HepG2 (cell line): ENCODE results near the gene CAMSAP1. TPM values are rescaled to one million over a fixed set of nuclear protein-coding genes. Genes with fewer than 3 reads are reported as not detected.

ENCODE experiments used
- ATAC-seq: fragments of 200-7000 bp; cut with Tn5 transposase; 3 replicates; pipeline ENCODE4 v1.9.1; 2020; ENCODE audit warnings: mild to moderate bottlenecking, moderate library complexity
- BruUV-seq: library from RNA; stranded (reverse); fragments of 400-500 nt; replicated peaks from 2 replicates; lab custom pipeline; 2021; lab: Mats Ljungman, UMichigan
- CTCF ChIA-PET: fragments of 300-600 bp; formaldehyde crosslinking; extraction: SDS; loops from one replicate; lab custom pipeline; 2021; ENCODE audit warnings: low total read pairs, inconsistent platforms, low intra/inter-chr PET ratio; lab: Yijun Ruan, JAX
- POLR2A ChIA-PET: fragments of 350-600 bp; sonication (Branson Sonifier 250); formaldehyde crosslinking; loops from one replicate; lab custom pipeline; 2020; ENCODE audit warnings: antibody characterized with exemption, inconsistent platforms; lab: Yijun Ruan, JAX
- DNase-seq: peaks from one replicate; pipeline ENCODE4 v3.0.0-alpha.2; 2015; ENCODE audit warnings: low spot score
- FAIRE-seq: peaks from 3 replicates; lab custom pipeline; 2011; peaks lifted over from hg19 to GRCh38; lab: Jason Lieb, UNC
- H2AFZ ChIP-seq: one replicate; pipeline ENCODE4 v1.6.1; 2011; ENCODE audit warnings: low read length, inconsistent platforms
- H3K27ac ChIP-seq: fragments of 300-600 bp; 3 replicates; pipeline ENCODE4 v1.8.0; 2011; ENCODE audit warnings: mixed run types, mild to moderate bottlenecking, mixed read lengths, low read length, inconsistent platforms; ENCODE audit not compliant: insufficient read depth; ENCODE audit errors: extremely low read length
- H3K27me3 ChIP-seq, 2 experiments: fragments of 200-600 bp in 1 of 2; 2 replicates in 1 of 2; 3 replicates in 1 of 2; pipeline versions ENCODE4 v1.6.0 to v1.8.0; 2011; ENCODE audit warnings: low read length in 2 of 2, mild to moderate bottlenecking in 2 of 2, moderate library complexity in 2 of 2, inconsistent platforms in 1 of 2; ENCODE audit not compliant: insufficient read depth in 2 of 2, control insufficient read depth in 1 of 2
- H3K36me3 ChIP-seq, 2 experiments: fragments of 200-600 bp in 1 of 2; replicated peaks in 1 of 2; 2 replicates in 1 of 2; 3 replicates in 1 of 2; pipeline versions ENCODE4 v1.5.1 to v1.8.0; 2011; ENCODE audit warnings: low read length in 2 of 2, inconsistent platforms in 1 of 2; ENCODE audit not compliant: insufficient read depth in 2 of 2, control insufficient read depth in 1 of 2
- H3K4me1 ChIP-seq: 2 replicates; pipeline ENCODE4 v1.5.1; 2012; ENCODE audit warnings: low read length, inconsistent platforms; ENCODE audit not compliant: insufficient read depth
- H3K4me2 ChIP-seq: 2 replicates; pipeline ENCODE4 v1.6.0; 2011; ENCODE audit warnings: low read depth, low read length, inconsistent platforms
- H3K4me3 ChIP-seq, 3 experiments: fragments of 200-600 bp in 1 of 3; sonication (generic), shearing (Covaris generic) in 1 of 3; replicated peaks in 1 of 3; 2 replicates each; pipeline ENCODE4 v1.5.1; 2011 to 2016; ENCODE audit warnings: low read length in 3 of 3, inconsistent platforms in 2 of 3, low read depth in 2 of 3, mild to moderate bottlenecking in 2 of 3, control low read depth in 1 of 3, mixed read lengths in 1 of 3; ENCODE audit not compliant: insufficient read depth in 1 of 3
- H3K79me2 ChIP-seq: one replicate; pipeline ENCODE4 v1.6.1; 2011; ENCODE audit warnings: low read length, inconsistent platforms; ENCODE audit not compliant: insufficient read depth
- H3K9ac ChIP-seq: 2 replicates; pipeline ENCODE4 v1.6.0; 2011; ENCODE audit warnings: mild to moderate bottlenecking, low read depth, low read length, inconsistent platforms; ENCODE audit not compliant: insufficient read depth
- H3K9me3 ChIP-seq: 2 replicates; pipeline ENCODE4 v1.5.1; 2012; ENCODE audit warnings: mild to moderate bottlenecking, low read length
- H4K20me1 ChIP-seq: 2 replicates; pipeline ENCODE4 v1.6.0; 2011; ENCODE audit warnings: inconsistent platforms, mild to moderate bottlenecking, low read length, moderate library complexity; ENCODE audit not compliant: insufficient read depth
- ARNT ChIP-seq: fragments of 450-650 bp; IDR thresholded peaks from 2 replicates; pipeline ENCODE4 v1.6.1; 2017
- BCLAF1 ChIP-seq: fragments of 450-650 bp; IDR thresholded peaks from 2 replicates; pipeline ENCODE4 v1.6.1; 2017; ENCODE audit warnings: mild to moderate bottlenecking
- MIER2 ChIP-seq: IDR thresholded peaks from 2 replicates; pipeline ENCODE4 v1.6.1; 2016; ENCODE audit warnings: missing biosample characterization, missing genetic modification reagents
- NCOA5 ChIP-seq: sonication (generic); formaldehyde crosslinking; IDR thresholded peaks from 2 replicates; pipeline ENCODE4 v1.4.0; 2020; ENCODE audit warnings: missing genetic modification reagents
- NRL ChIP-seq: sonication (generic); formaldehyde crosslinking; IDR thresholded peaks from 2 replicates; pipeline ENCODE4 v1.5.0; 2020; ENCODE audit warnings: missing genetic modification reagents, mild to moderate bottlenecking, moderate library complexity, borderline replicate concordance
- ONECUT2 ChIP-seq: sonication (generic); formaldehyde crosslinking; IDR thresholded peaks from 2 replicates; pipeline ENCODE4 v1.4.0; 2020; ENCODE audit warnings: missing genetic modification reagents
- RBM22 ChIP-seq: fragments of 200-400 bp; formaldehyde crosslinking; optimal IDR thresholded peaks from 2 replicates; pipeline ENCODE3; 2017; ENCODE audit warnings: mild to moderate bottlenecking, low read length, moderate library complexity
- YEATS2 ChIP-seq: sonication (generic); formaldehyde crosslinking; IDR thresholded peaks from 2 replicates; pipeline ENCODE4 v1.4.0; 2020; ENCODE audit warnings: missing genetic modification reagents, borderline replicate concordance
- ZNF430 ChIP-seq: sonication (generic); formaldehyde crosslinking; IDR thresholded peaks from 2 replicates; pipeline ENCODE4 v1.9.0; 2021; ENCODE audit warnings: mild to moderate bottlenecking, missing genetic modification reagents
- ZNF510 ChIP-seq: sonication (generic); formaldehyde crosslinking; IDR thresholded peaks from 2 replicates; pipeline ENCODE4 v1.4.0; 2020; ENCODE audit warnings: low read depth, mild to moderate bottlenecking, missing genetic modification reagents
- ZNF782 ChIP-seq: sonication (generic); formaldehyde crosslinking; IDR thresholded peaks from 2 replicates; pipeline ENCODE4 v1.4.0; 2020; ENCODE audit warnings: missing genetic modification reagents, mild to moderate bottlenecking, borderline replicate concordance
- ZSCAN22 ChIP-seq: sonication (generic); formaldehyde crosslinking; IDR thresholded peaks from 2 replicates; pipeline ENCODE4 v1.4.0; 2020; ENCODE audit warnings: mild to moderate bottlenecking, missing genetic modification reagents
- WGBS: methylation state at CpG from one replicate; pipeline ENCODE4 v1.1.6; 2017; ENCODE audit warnings: low lambda C conversion rate; 5-methylcytosine and 5-hydroxymethylcytosine counted together
- in situ Hi-C: cut with HindIII; loops from 2 replicates; pipeline ENCODE4 v1.10.0; 2017; ENCODE audit warnings: low pct_unique_long_range_greater_than_20kb; ENCODE audit not compliant: extremely low pct_ligation_motif_present
- intact Hi-C: fragments of 100-400 bp; cut with micrococcal nuclease; formaldehyde crosslinking; loops from one replicate; pipeline ENCODE4 v1.10.0; 2022; ENCODE audit not compliant: unreplicated experiment
- polyA plus RNA-seq, 8 experiments: library from polyadenylated mRNA; depleted of rRNA in 3 of 8; stranded (reverse) in 7 of 8; unstranded in 1 of 8; fragments of >200 nt; fragmentation: Illumina TruSeq in 4 of 8; extraction: Trizol in 4 of 8; gene quantifications; 2 replicates each; pipeline versions ENCODE4 v1.2.1 to v1.2.3, GENCODE V29; 2011 to 2016; ENCODE audit warnings: low read depth in 4 of 8, missing spikeins in 1 of 8, mixed read lengths in 1 of 8; ENCODE audit not compliant: insufficient read depth in 1 of 8
- total RNA-seq, 5 experiments: library from RNA; depleted of rRNA; stranded (reverse); fragments of >200 nt; fragmentation: Illumina TruSeq; extraction: Trizol; gene quantifications; 2 replicates each; pipeline ENCODE4 v1.2.3, GENCODE V29; 2016; ENCODE audit warnings: low read depth in 1 of 5
- TF ChIP-seq, protein P1 (sequence below): sonication (generic); formaldehyde crosslinking; IDR thresholded peaks from 2 replicates; pipeline ENCODE4 v1.8.1; 2023; ENCODE audit warnings: missing genetic modification reagents, mild to moderate bottlenecking, borderline replicate concordance

CAMSAP1 gene
- total and polyA plus RNA-seq, 2 of the 13 experiments (the other 11 are each of a cell fraction or from before 2014, with no cell fraction given), result 3.8 to 12.4 TPM

- TF ChIP-seq ZNF782 (CRISPR knock-in tag) (no peak), ZSCAN22 (no peak), BCLAF1 (no peak), ONECUT2 (CRISPR knock-in tag) (no peak), ARNT (no peak), MIER2 (CRISPR knock-in tag) (no peak), ZNF510 (CRISPR knock-in tag) (no peak), YEATS2 (no peak)
- TF ChIP-seq, protein P1, sequence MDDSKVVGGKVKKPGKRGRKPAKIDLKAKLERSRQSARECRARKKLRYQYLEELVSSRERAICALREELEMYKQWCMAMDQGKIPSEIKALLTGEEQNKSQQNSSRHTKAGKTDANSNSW (CRISPR knock-in tag), result no peak
- TF ChIP-seq, all 625 proteins: peak for 0
Observed at GRCh38 chr9:135816651-135816970, 90.7 kb downstream of the CAMSAP1 start (continued).

GRCh38 chr9:135815830-135816650 lies 91.3 kb downstream of the CAMSAP1 start:
- POLR2A ChIA-PET, result no interaction called here

More at GRCh38 chr9:135815830-135816650, 91.3 kb downstream of the CAMSAP1 start:
- H3K4me1 ChIP-seq, result no peaks in the 10 kb centered on the region
- H3K9ac ChIP-seq, result no peak overlapping the region
- WGBS, result 93% methylated on average over 23 of the region's 28 CpGs
- H3K36me3 ChIP-seq, result peaks cover 20 to 85% of the 10 kb centered on the region in 2 experiments; a peak in 4 of 5 replicates
- H4K20me1 ChIP-seq, result no peaks in the 10 kb centered on the region
- no peaks in the 10 kb centered on the region for H3K79me2 ChIP-seq
- intact Hi-C loops, result no loop called here
- no peak overlapping the region for H2AFZ ChIP-seq
- FAIRE-seq (no peak), ATAC-seq (no peak), DNase-seq (no peak)
- BruUV-seq, result no TSS peak
- in situ Hi-C loops, result no loop called here
- TF ChIP-seq NRL, result no peak
- TF ChIP-seq NCOA5 (CRISPR knock-in tag), result no peak
- peak; percentile 56 for TF ChIP-seq RBM22
- TF ChIP-seq ZNF430 (CRISPR knock-in tag), result no peak
- H3K4me2 ChIP-seq, result no peak overlapping the region
- H3K9me3 ChIP-seq, result no peaks in the 10 kb centered on the region
- no peaks in the 10 kb centered on the region for H3K27me3 ChIP-seq
- H3K4me3 ChIP-seq, result no peak overlapping the region
- H3K27ac ChIP-seq, result no peak overlapping the region
- CTCF ChIA-PET, result no interaction called here
